K562 (cell line): Measurements from ENCODE around the gene AMZ1.

Experiments
- ZNF197 ChIP-seq: fragments of 200-800 bp; sonication (Bioruptor generic); IDR thresholded peaks from 2 replicates; pipeline ENCODE4 v1.6.1; 2016; ENCODE audit warnings: low read depth, missing genetic modification characterization, missing compliant biosample characterization
- TF ChIP-seq, protein P1 (sequence below), 3 experiments: IDR thresholded peaks in 2 of 3; conservative IDR thresholded peaks in 1 of 3; 2 replicates each; pipeline ENCODE4 v1.5.1; 2011 to 2012; ENCODE audit warnings: low read length in 3 of 3, mild to moderate bottlenecking in 3 of 3, control low read depth in 2 of 3, improper control_type of control experiment in 1 of 3, inconsistent platforms in 1 of 3, low read depth in 1 of 3, mixed read lengths in 1 of 3, moderate library complexity in 1 of 3; ENCODE audit not compliant: insufficient read depth in 2 of 3
- TF ChIP-seq, protein P2 (sequence below): IDR thresholded peaks from 3 replicates; pipeline ENCODE4 v1.6.1; 2011; ENCODE audit warnings: borderline replicate concordance, mild to moderate bottlenecking; ENCODE audit not compliant: insufficient read length, insufficient read depth
- TF ChIP-seq, protein P3 (sequence below): fragments of 450-650 bp; formaldehyde crosslinking; IDR thresholded peaks from 2 replicates; pipeline ENCODE4 v1.4.0; 2022; ENCODE audit warnings: missing genetic modification characterization

DNA sequence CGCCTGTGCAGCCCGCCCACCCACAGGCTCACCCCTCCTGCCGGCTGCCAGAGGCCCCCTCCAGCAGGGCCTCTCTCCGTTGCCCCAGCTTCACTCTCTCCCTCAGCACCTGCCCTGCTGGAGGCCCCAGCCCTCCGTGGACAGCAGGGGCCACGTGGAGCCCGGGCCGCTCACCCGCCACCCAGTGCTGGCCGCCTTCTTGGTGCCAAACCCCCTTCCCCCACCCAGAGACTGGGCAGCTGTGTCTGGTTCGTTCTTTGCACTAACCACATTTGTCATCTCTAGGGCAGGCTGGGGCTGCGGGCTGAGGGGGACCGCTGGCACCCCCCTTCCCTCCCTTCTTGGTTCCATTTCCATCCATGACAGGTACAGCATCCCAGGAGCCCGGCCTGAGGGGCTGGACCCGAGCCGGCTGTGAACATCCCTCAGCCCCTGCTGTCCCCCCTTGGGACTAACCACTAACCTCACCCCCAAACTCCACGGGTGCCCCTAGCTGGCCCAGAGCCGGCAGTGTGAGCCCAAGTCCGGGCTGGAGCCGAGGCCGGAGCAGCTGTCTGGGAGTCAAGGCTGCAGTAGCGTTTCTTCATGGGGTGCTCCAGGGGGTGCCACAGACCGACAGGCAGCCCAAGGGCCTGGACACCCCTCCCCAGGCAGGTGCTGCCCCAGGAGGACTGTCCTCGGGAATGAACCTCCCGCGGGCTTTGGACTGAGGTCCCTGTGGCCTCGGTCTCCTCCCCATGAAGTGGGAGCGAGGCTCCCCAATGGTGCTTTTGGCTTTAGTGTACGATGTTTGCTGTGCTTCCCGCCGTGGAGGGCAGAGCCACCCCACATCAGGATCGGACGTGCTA, 25.5 kb upstream of the AMZ1 start:
- no peak for TF ChIP-seq ZNF197 (CRISPR knock-in tag)
- TF ChIP-seq, protein P1, sequence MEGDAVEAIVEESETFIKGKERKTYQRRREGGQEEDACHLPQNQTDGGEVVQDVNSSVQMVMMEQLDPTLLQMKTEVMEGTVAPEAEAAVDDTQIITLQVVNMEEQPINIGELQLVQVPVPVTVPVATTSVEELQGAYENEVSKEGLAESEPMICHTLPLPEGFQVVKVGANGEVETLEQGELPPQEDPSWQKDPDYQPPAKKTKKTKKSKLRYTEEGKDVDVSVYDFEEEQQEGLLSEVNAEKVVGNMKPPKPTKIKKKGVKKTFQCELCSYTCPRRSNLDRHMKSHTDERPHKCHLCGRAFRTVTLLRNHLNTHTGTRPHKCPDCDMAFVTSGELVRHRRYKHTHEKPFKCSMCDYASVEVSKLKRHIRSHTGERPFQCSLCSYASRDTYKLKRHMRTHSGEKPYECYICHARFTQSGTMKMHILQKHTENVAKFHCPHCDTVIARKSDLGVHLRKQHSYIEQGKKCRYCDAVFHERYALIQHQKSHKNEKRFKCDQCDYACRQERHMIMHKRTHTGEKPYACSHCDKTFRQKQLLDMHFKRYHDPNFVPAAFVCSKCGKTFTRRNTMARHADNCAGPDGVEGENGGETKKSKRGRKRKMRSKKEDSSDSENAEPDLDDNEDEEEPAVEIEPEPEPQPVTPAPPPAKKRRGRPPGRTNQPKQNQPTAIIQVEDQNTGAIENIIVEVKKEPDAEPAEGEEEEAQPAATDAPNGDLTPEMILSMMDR (IDR thresholded peaks at IDR 0.05 in 2 of 3, conservative IDR thresholded peaks at IDR 0.05 in 1 of 3; ENCODE audit: insufficient read depth in 2 of 3, low read depth in 1 of 3, low read length in 3 of 3): no peak
- TF ChIP-seq, protein P2, sequence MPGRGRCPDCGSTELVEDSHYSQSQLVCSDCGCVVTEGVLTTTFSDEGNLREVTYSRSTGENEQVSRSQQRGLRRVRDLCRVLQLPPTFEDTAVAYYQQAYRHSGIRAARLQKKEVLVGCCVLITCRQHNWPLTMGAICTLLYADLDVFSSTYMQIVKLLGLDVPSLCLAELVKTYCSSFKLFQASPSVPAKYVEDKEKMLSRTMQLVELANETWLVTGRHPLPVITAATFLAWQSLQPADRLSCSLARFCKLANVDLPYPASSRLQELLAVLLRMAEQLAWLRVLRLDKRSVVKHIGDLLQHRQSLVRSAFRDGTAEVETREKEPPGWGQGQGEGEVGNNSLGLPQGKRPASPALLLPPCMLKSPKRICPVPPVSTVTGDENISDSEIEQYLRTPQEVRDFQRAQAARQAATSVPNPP: no peak
- TF ChIP-seq, protein P3, sequence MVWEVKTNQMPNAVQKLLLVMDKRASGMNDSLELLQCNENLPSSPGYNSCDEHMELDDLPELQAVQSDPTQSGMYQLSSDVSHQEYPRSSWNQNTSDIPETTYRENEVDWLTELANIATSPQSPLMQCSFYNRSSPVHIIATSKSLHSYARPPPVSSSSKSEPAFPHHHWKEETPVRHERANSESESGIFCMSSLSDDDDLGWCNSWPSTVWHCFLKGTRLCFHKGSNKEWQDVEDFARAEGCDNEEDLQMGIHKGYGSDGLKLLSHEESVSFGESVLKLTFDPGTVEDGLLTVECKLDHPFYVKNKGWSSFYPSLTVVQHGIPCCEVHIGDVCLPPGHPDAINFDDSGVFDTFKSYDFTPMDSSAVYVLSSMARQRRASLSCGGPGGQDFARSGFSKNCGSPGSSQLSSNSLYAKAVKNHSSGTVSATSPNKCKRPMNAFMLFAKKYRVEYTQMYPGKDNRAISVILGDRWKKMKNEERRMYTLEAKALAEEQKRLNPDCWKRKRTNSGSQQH (CRISPR knock-in tag): no peak
